Measurements from ENCODE around the gene SHF.
"Not testable (repeated sequence)": the region's sequence is repeated elsewhere in the genome, so short reads cannot be mapped to it uniquely, and the experiment has no call there.

The SHF gene

DNA sequence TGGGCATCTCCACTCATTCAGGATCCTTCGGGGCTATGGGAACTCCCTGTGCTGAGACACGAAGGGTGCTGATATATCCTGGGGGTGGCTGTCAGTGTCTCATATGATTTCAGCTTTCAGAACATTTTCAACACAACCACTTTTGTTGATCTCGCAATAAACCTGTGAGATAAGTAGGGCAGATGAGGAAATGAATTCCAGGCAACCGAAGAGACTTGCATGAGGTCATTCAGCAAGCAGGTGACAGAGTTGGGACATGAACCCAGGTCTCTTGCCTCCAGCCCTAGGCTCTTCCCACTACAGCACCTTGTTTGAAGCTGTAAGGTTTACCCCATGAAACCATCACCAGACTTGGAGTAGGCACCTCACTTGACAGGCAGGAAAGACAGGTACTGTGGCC lies 41.4 kb downstream of the SHF start:
- DNase-seq (ENCODE audit: low spot score) = no peak

DNA sequence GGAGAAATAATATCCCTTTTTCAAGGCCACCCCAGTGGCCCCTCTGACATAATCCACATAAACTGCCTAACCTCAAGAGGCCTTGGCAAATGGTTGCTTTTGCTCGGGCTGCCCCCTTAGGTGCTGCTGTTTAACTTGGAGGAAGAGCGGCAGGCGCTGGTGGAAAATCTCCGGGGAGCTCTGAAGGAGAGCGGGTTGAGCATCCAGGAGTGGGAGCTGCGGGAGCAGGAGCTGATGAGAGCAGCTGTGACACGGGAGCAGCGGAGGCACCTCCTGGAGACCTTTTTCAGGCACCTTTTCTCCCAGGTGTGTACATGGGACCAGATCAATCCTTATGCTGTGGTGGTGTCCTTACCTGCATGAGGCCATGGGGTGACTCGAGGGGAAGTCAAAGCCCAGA lies 43.0 kb downstream of the SHF start:
- DNase-seq (ENCODE audit: low spot score) = no peak

DNA sequence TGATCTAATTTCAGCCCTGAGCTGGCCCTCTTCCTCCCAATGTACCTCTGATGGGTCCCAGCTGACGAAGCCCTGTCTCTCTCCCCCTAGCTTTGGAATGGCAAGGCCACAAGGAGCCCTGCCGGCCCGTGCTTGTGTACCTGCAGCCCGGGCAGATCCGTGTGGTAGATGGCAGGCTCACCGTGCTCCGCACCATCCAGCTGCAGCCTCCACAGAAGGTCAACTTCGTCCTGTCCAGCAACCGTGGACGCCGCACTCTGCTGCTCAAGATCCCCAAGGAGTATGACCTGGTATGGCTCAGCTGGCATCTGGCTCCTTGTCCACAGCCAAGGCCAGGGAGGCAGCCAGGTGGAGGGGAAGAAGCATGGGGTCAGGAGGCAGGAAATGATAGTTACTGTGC lies 43.8 kb downstream of the SHF start:
- no peak for DNase-seq (ENCODE audit: low spot score)

DNA sequence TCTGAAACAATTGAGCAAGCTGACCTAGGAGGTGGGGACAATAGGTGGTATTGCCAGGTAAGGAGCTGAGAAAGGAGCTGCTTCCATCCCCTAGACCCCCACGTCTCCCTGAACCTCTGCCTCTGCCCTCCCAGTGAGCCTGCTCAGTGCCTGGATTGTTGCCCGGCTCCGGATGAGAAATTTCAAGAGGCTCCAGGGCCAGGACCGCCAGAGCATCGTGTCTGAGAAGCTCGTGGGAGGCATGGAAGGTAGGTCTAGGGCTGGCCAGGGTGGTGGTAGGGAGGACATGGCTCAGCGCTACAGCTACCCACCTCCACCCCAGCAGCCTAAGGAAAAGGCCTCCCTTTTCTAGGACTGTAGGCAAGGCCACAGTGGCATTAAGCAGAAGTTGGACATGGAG lies 44.7 kb downstream of the SHF start:
- no peak for DNase-seq (ENCODE audit: low spot score)

DNA sequence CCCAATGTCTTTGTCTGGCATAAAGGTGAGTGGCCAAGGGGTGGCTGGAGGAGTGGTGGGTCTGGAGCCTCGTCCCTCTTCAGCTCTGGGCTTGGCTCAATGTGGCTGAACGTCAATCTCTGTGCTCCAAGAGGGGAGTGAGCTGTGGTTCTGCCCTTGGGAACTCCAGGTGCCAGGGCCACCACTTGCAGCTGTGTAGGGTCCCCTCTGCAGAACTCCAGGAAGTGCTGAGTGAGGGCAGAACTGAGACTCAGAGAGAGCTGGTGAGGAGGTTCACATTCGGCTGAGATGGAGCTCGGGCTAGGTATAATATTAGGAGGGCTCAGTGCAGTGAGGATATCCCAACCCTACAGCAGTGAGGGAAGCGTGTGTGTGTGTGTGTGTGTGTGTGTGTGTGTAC lies 46.4 kb downstream of the SHF start:
- DNase-seq (ENCODE audit: low spot score) = no peak

DNA sequence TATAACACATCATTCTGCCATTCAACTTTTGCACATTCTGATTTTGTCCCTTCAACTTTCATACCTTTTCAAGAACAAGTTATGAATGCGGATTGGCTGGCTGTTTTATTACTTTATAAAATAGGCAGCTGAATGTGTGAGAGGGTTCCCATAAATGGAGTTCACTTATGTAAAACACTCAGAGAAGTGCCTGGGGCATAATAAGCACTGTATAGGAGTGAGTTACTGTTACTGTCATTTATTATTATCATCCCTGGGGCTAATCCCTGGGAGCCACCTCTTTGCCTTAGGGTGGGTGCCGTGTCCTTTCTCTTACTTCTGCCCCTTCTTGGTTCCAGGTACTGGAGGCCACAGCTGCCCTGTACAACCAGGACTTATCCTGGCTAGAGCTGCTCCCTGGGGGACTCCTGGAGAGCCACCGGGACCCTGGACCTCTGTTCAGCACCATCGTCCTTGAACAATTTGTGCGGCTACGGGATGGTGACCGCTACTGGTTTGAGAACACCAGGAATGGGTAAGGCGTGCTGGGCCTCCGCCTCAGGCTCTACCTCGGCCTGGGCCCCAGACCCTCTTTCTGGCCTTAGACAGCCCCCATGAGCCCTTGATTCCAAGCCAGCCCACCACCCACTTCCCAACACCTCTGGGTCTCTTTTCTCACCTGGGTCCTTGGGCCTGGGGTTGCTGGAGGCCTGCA lies 47.1 kb downstream of the SHF start:
- DNase-seq (ENCODE audit: low spot score) = no peak

DNA sequence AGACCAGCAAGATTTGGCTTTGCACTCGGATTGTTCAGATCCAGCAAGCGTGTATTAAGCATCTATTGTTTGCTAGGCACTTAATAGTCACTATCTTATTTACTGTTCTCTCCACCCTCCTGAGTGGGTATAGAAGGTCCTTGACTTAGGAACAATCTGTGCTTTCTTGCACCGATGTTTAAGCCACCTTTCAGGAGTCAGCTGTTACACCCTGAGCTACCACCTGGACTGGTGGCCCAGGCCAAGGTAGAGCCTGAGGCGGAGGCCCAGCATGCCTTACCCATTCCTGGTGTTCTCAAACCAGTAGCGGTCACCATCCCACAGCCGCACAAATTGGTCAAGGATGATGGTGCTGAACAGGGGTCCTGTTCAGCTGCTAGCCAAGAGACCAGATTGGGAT lies 48.0 kb downstream of the SHF start:
- no peak for DNase-seq (ENCODE audit: low spot score)

DNA sequence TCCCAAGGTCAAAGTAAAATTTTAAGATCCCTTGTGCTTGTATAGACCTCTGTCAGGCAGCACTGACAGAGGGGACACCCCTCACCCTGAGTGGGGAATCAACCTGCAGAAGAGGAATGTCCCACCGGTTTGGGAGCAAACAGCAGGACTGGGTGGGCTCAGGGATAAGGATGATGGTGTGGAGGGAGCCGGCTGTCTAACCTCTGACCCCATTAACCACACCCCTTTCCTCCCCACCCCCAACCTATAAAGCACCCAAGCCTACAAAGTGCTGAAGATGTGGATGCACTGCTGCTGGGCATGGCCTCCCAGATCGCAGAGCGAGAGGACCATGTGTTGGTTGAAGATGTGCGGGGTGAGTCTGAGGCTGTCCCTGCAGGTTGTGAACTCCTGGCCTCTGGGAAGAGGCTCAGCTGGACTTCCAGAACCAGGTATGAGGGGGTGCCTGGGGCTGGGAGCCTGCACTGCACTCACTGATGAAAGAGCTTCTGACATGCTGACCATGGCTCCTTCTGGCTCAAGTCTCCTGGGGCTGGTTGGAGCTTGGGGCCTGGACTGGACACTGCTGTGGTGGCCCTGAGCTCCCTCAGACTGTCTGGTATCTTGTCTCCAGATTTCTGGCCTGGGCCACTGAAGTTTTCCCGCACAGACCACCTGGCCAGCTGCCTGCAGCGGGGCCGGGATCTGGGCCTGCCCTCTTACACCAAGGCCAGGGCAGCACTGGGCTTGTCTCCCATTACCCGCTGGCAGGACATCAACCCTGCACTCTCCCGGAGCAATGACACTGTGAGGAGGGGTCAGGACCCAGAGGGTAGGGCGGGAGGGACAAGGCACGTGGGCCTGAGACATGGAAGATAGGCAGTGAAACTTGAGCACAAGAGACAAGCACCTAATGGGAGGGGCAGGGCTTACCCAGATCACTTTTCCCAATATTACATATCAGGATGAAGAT lies 48.7 kb downstream of the SHF start:
- DNase-seq (ENCODE audit: low spot score) = no peak

DNA sequence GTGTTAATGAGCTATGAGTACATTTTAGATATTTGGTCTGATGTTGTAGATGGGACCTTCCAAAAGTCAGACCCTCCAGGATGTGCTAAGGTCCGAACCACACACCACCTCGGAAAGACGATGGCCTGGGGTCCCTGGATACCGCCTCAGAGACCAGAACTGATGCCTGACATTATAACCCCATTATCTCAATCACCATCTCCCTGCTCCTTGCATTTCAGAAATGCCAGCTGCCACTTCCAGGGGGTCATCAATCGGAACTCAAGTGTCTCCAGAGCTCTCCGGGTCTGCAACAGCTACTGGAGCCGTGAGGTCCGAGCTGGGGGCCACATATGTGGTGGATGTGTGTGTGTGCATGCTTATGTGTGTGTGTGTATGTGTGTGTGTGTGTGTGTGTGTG lies 50.1 kb downstream of the SHF start:
- no peak for DNase-seq (ENCODE audit: low spot score)

DNA sequence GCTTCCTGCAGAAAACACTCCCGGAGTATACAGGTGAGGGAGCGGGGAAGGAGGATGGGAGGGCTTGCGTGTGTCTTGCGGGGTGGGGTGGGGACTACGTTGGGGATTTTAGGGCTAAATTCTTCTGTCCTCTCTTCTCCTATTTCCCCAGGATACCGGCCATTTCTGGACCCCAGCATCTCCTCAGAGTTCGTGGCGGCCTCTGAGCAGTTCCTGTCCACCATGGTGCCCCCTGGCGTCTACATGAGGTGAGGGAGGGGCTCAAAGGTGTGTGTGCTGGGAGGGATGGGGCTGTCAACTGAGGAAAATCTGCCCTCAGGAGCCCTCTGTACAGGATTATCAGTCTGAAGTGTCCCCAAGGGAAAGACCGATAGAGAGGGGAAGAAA lies 51.4 kb downstream of the SHF start:
- peak; percentile 17 for DNase-seq (ENCODE audit: low spot score)

DNA sequence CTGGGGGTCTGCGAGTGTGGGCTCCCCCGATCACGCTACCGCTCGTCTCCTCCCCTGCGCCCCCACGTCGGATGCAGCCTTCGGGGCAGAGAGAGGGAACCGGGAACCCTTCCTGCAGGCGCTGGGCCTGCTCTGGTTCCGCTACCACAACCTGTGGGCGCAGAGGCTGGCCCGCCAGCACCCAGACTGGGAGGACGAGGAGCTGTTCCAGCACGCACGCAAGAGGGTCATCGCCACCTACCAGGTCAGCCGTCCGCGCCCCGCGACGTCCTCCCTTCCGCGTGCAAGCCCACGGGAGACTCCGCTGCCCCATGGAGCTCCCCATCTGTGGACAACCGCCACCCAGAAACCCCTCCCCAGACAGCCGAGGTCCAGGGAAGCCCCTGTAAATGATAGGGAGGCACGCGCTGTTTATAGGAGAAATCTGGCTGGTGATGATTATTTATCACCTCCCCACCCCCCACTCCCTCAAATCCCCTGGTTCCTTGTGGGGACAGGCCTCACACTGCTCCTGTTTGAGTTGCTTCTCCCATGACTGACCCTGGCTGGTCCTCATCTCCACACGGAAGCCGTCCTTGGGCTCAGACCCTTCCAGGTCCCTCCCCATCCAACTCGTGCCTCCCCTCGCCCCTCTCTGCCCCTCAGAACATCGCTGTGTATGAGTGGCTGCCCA lies 51.9 kb downstream of the SHF start:
- not testable (repeated sequence) for DNase-seq (ENCODE audit: low spot score)

DNA sequence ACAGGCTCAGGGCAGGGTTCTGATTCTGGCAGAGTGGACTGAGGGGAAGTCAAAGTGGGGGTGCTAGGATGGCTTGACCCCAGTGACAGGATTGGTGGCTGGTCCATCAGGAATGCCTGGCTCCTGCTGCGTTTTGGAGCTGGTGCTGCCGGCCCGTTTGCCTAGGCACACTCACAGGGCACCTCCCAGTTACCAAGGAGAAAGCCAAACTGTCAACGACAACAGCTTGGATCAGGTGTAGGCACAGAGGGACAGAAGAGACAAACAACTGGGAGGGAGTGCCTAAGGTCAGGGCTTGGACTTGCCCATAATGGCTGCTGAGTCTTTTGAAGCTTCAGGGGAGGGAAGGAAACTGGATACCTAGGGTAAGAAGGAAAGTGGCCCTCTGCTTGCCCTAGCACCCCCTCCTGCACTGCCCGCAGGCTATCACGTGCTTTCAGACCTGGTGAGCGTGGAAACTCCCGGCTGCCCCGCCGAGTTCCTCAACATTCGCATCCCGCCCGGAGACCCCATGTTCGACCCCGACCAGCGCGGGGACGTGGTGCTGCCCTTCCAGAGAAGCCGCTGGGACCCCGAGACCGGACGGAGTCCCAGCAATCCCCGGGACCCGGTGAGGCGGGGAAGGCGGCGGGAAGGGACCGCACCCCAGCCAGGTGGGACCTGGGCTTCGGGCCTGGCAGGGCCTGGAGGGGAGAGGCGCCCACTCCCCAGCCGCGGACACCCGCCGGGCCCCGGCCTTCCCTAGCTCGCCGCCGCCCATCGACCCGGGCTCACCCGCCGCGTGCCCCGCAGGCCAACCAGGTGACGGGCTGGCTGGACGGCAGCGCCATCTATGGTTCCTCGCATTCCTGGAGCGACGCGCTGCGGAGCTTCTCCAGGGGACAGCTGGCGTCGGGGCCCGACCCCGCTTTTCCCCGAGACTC lies 52.8 kb downstream of the SHF start:
- DNase-seq (ENCODE audit: low spot score) = no peak

DNA sequence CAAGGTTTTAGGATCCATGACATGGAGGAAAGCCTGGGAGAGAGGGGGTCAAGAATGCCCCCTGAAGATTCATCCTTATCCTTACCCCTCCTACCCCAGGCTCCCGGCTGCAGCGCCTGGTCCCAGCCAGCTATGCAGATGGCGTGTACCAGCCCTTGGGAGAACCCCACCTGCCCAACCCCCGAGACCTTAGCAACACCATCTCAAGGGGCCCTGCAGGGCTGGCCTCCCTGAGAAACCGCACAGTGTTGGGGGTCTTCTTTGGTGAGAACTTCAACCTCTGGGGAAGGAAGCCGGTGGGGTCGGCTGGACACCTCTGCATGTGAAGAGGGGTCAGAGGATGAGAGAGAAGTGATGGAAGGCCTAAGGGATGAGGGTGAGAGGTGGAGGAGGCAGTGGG lies 53.7 kb downstream of the SHF start:
- no peak for DNase-seq (ENCODE audit: low spot score)

DNA sequence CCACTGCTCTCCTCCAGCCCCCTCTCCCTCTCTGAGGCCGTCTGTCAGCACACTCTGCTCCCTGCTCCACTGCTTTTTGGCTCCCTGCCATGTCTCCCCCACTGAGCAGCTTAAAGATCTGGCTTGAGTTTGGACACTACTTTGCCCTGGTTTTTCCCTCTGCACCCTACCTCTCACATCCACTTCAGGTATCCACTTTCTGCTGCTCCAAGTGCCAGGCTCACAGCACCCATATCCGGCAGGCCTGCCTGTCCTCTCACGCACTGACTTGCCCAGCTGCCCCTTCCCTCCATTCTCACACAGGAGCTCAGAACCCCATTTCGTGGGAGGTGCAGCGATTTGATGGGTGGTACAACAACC lies 54.2 kb downstream of the SHF start:
- DNase-seq (ENCODE audit: low spot score) = no peak

DNA sequence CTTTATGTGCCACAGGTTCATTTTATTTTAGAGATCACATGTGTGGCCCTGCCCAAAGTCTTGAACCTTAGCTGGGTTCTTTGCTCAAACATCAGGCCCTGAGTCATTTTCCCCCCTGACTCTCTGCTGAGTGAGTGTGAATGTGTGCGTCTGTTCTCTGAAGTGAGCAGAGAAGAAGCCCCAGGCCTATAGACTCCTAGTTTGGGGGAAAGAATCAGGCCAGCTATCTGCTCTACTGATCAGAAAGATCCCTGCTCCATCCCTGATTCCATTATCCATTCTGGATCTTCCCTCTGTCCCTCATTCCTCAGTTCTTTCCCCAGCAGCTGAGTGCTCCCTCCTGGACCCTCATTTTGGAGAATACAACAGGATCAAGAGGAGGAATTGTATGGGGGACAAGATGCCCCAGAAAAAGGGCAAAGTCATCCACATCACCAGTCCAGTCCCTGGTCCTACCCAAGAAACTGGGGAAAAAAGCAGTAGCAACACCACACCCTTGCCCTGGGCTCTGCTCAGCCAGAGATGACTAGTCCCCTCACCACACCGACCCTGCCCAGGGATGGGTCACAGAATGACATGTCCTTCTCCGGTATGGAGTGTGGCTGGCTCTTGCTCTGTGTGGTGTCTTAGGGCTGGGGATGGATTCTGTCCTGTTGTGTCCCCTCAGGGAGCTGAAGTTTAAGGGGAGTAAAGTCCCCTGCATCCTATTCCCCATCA lies 54.8 kb downstream of the SHF start:
- no peak for DNase-seq (ENCODE audit: low spot score)

DNA sequence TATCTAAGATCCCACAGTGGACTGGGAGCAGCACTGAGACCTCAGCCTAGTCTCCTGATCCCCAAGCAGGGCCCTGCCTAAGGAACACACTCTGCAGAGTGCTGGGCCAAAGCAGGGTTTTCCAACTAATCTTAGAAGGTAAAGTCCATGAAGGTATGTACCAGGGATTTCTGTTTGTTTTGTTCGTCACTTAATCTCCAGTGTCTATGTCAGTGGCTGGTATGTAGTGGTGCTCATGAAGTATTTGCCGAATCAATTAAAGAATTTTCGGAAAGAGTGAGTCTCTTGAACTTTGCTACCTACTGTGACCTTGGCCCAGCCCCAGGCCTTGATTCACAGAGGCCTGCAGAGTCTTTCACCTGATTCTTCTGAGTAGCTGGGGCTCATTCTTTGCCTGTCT lies 56.3 kb downstream of the SHF start:
- no peak for DNase-seq (ENCODE audit: low spot score)

DNA sequence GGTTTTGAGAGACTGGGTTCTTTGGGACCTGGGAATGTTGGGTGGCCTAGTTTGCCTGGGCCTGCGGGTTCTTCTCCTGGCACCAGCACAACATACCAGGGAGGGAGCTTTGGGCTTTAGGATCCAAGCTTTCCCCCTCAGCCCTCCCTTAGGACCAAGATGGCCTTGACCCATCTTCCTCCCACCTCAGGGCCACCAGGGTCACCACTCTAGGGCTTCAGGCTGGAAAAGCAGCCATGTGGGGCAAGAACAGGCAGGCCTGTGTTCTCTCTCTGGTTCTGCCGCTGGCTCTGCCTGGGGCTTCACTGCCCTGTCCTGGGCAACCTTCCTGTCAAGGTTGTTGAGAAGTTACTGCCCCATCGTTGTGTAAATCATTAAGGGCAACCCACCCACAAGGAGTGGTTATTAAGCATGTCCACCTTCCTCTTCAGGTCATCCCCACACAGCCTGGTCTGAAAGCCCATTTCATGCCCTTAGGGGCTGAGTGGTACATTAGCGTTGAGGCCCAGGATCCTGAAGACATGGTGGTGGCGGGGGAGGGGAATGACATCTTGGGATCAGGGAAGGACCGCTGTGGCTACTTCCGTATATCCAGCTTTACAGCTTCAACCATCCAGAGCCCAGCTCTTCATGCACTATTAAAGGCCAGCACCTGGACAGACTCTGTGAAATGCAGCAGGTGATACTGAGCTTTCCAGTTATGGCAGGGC lies 57.3 kb downstream of the SHF start:
- no peak for DNase-seq (ENCODE audit: low spot score)

DNA sequence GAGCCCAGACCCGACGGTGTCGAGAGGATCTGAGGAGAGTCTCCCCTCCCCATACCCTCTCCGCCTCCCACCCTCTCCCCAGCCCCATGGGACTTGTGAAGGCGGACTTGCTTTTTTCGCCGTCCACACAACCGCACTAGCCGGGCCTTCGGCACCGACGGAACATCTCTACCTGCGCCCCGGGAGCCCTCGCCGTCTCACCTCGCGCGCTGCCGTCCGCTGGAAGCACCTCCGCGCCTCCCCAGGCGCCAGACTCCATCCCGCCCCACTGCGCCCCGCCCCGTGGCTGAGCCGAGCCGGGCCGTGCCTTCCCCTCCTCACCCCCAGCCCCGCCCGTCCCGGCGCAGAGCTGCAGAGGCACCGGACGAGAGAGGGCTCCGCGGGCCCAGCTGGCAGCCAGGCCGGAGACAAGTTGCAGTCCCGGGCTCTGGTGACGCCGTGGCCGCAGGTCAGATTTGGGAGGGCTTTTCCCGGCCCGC lies 58.1 kb downstream of the SHF start, which contains the start of the genes DUOX1 and DUOXA1:
Gene DUOX1 (plus strand): TSS at position 344 of the 479 bp plus-strand sequence. CDS start 1,973 bp downstream, outside the sequence.
Gene DUOXA1 (minus strand): TSS at position 229 of the 479 bp plus-strand sequence. CDS start 6,865 bp downstream, outside the sequence.
- DNase-seq (ENCODE audit: low spot score) = no peak

DNA sequence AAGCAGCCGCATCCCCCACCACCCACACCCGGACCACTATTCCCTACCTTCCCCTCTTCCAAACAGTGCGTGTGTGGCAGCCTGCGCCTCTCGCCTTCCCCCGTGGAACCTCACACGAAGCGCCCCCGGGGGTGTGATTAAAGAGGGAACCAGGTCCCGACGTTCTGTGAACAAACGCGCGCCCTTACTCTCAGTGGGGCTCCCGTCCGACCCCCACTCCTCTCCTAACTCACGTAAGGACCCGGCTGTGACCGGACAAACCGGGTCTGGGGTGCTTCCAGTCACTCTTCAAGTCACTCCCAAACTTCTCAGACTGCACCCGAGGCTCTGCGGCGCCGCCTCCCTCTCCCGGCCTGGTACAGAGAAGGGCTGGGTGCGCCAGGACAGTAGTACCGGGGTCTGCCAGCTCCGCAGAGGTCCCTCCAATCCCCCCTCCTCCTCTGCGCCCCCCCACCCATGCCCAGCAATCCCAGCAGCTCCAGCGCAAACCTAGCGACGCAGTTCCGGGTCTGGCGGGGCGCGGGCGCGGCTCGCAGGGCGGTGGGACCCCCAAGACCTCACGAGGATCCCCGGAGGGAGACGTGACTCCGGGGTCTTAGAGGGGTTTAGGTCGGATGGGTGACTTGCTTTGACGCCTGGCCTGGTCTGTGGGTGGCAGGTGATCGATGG lies 58.7 kb downstream of the SHF start:
- DNase-seq (ENCODE audit: low spot score) = no peak

Data from NAMALWA (cell line).